ENCODE results near the gene UBALD2.
A peak's percentile ranks its signal among the peaks of the same experiment; 100 is the strongest.
"Not testable (repeated sequence)": the region's sequence is repeated elsewhere in the genome, so short reads cannot be mapped to it uniquely, and the experiment has no call there.

Gene UBALD2

GRCh38 chr17:76277300-76278267 is 12.4 kb downstream of the UBALD2 start:
- no peak for DNase-seq (ENCODE audit: low read depth in 2 of 2)

DNA sequence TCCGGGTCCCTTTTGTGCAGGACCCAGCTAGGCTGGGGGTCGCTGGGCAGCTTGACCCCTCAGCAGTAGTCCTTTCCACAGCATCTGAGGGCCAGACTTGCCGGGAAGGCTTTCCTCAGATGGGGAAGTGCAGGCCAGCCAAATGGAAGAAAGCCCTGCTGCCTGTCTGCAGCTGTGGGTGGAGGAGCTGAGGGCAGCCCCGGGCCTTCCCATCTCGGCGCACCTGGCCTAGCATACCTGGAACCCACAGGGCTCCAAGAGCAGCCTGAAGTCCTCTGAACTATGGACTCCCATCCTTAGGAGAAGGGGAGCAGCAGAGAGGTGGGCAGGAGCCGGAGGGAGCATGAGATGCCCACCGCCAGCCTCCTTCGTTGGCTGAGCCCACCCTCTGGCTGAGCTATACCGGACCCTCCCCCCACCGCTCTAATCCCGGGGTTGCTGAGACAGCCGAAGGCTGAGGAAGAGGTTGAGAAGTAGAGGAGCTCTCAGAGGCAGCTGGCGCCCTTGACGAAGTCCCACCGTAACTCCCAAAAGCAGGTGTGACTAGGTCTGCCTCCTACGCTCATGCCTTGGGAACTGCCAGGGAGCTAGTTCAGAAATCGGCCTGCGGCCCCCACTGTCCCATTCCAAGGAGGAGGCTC is 13.2 kb downstream of the UBALD2 start:
- no peak for DNase-seq (ENCODE audit: low read depth in 2 of 2)

- DNase-seq (ENCODE audit: low read depth in 2 of 2) = peak; percentile 87 to 88
Measured at GRCh38 chr17:76278952-76279741, 14.0 kb downstream of the UBALD2 start.

DNA sequence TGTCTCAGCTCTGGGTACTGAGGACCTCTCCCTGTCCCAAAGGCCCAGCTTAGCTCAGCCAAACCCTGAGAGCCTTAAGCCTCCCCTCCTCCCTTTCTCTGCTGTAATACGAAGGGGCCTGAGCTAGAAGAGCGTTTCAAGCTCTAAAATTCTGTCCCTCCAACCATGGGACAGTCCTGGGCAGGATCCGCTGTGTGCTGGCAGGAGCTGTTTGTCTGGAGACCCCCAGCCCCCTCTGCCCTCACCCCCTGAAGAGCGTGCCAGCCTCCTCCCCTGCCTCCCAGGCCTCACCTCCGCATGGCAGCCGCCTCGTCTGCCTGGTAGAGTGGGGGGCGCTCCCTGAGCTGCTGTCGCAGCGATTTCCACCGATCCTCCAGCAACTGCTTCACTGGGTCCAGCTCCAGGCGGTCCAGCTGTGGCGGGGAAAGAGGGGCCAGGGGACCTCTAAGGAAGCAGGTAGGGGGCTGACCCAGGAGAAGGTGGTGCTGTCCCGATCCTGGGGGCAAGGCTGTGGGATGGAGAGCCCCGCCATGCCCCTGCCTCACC is 14.7 kb downstream of the UBALD2 start:
- no peak for DNase-seq (ENCODE audit: low read depth in 2 of 2)

DNA sequence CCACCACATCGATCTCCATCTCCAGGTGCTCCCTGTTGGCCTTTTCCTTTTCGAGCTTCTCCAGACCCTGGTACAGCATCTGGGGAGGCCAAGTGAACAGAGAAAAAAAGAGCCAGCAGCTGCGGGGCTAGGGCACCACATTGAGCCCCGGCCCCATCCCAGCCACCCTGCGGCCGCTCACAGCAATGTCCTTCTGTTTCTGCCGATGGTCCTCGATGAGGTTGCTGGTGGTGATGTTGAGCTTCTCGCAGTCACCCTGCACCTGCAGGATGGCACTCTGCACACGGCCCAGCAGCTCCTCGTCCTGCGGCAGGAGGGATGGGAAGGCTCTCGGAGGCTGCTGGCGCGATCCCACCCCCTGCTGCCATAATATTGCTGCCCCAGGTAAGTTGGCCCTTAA is 15.5 kb downstream of the UBALD2 start:
- DNase-seq (ENCODE audit: low read depth in 2 of 2) = no peak

- DNase-seq (ENCODE audit: low read depth in 2 of 2) = no peak
Measured at GRCh38 chr17:76281573-76282371, 16.6 kb downstream of the UBALD2 start.

DNA sequence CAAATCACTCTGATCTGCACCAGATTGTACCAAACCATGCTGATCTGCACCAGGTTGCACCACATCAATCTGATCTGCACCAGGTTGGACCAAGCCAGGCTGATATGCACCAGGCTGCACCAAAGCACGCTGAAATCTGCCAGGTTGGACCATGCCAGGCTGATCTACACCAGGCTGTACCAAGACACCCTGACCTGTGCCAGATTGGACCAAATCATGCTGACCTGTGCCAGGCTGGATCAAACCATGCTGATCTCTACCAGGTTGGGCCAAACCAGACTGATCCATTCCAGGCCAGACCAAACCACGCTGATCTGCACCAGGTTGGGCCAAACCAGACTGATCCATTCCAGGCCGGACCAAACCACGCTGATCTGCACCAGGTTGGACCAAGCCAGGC is 27.4 kb downstream of the UBALD2 start:
- no peak for DNase-seq (ENCODE audit: low read depth in 2 of 2)

GRCh38 chr17:76293106-76293505 is 28.0 kb downstream of the UBALD2 start:
- no peak for DNase-seq (ENCODE audit: low read depth in 2 of 2)

- DNase-seq (ENCODE audit: low read depth in 2 of 2) = no peak
Measured at GRCh38 chr17:76296186-76296585, 31.0 kb downstream of the UBALD2 start.

- DNase-seq (ENCODE audit: low read depth in 2 of 2) = no peak
Measured at GRCh38 chr17:76296889-76297288, 31.7 kb downstream of the UBALD2 start.

DNA sequence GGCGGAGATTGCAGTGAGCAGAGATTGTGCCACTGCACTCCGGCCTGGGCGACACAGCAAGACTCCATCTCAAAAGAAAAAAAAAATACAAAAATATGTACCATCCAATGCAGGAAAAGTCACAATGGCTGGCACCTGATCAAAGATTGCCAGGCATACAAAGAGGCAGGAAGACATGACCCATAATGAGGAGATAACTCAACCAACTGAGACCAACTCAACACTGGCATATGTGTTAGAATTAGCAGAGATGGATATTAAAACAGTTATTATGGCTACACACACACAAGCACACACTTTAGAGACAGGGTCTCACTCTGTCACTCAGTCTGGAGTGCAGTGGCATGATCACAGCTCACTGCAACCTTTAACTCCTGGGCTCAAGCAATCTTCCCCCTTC is 32.3 kb downstream of the UBALD2 start:
- no peak for DNase-seq (ENCODE audit: low read depth in 2 of 2)

DNA sequence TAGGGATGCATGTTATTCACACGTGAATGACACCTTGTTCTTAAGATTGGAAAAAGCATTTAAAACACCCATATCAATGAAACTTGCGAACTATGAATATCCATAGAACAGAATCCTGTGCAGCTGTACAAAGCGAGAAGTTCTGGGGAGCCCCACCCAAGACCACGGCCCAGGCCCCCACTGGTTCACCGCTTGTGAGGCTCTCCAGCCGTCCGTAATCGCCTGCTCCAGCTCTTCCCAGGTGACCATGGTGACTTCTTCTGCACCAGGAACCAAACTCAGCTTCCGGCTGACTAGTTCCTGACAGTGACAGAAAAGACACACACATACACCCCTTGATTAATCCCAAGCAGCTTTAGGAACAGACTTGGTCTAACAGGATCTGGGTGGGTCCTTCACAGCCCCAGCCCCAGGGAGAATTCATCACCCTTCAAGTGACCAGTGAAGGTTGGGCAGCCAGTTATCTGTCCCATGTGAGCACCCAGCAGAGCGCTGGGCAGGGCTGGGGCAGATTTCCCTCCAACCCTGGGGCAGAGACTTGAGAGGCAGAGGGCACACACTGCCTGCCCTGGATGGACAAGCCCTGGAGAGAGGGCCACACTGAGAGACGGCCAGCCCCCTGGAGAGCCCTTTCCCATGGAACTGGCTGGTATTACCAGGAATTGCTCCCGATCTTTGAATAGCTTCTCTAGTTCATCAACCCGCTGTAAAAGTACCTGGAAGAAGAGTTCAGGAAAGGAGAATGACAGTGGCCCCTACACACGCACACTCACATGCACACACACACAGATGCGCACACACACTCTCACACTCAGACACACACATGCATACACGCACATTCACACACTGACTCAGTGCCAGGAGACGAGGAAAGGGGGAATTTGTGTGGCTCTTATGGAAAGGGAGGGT is 39.3 kb downstream of the UBALD2 start:
- DNase-seq (ENCODE audit: low read depth in 2 of 2) = no peak

GRCh38 chr17:76305135-76305454 is 39.9 kb downstream of the UBALD2 start:
- not testable (repeated sequence) for DNase-seq (ENCODE audit: low read depth in 2 of 2)

DNA sequence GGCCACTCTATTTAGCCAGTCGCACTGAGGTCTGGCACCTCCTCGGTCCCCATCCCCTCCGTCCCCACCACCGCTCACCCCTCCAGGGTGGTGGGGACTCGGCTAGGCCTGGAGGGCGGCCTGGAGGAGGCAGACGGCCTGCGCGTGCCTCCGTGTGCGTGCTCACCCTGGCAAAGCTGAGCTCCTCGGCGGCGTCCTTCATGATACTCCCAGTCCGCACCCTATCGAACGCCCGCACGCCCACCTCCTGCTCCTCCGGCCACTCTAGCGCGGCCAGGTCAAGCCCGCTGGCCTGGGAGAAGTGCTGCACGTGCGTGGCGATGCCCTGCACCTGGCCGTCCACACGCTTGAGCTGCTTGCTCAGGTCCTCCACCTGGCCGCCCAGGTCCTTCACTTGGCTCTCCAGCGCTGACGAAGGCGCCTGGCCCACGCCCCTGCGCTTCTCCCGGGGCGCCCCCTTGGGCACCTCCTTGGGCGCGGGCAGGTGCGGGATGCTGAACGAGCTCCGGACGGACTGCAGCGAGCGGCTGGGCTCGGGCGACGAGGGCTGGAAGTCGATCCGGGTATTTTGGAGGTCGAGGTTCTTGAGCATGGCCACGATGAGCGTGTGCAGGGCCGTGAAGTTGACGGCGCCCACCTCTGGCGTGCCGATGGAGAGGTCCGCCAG is 42.3 kb downstream of the UBALD2 start:
- DNase-seq (ENCODE audit: low read depth in 2 of 2) = no peak

DNA sequence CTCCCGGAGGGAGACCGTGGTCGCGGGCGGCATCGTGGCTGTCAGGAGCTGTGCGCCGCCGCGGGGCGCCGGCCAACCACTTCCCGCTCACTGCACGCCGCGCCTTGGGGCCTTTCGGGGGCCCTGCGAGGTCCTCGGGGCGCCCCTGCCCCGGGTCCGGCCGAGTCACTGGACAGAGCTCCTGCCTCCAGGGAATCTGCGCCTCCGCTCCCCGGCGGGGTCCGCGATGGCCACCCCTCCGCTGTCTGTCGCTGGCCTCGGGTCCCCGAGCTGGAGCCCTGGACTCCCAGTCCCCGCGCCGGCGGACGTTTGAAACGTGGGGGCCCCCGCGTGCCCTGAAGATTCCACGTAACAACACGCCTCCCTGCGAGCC is 42.8 kb downstream of the UBALD2 start, which contains the start of gene QRICH2:
QRICH2 (minus strand) TSS at position 311 of the 373 bp plus-strand sequence; CDS start at position 33, 278 bp downstream.
- DNase-seq (ENCODE audit: low read depth in 2 of 2) = no peak

DNA sequence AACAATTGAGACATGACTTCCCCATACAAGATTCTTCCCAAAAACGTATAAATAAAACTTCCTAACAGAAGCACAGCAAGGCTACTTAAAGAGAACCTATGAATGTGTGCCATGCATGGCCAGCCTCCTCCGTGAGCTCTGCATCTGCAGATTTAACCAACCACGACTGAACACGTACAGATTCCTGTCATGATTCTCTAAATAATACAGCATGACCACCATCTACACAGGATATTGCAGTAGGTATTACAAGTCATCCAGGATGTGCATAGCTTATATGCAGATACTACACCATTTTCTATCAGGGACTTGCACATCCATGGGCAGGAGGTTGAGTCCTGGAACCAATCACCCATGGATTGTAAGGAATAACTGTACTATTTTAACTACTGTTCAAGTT is 44.3 kb downstream of the UBALD2 start:
- no peak for DNase-seq (ENCODE audit: low read depth in 2 of 2)

DNA sequence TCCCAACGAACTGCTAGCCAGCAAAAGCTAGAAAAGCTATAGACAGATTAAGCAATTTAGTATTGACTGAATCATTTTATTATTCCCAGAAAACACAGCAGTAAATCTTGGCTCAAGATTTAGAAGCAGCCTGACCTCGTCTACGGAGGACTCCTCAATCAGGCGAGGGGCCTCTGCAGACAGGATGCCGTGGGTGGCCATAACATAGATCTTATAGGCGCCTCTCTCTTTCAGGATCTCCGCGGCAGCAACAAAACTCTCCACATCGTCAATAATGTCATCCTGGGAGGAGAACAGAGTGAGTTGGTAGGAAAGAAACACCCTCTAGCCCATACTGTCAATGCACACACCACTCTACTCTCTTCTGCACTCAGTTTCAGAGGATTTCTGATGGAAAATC is 47.6 kb downstream of the UBALD2 start:
- no peak for DNase-seq (ENCODE audit: low read depth in 2 of 2)

DNA sequence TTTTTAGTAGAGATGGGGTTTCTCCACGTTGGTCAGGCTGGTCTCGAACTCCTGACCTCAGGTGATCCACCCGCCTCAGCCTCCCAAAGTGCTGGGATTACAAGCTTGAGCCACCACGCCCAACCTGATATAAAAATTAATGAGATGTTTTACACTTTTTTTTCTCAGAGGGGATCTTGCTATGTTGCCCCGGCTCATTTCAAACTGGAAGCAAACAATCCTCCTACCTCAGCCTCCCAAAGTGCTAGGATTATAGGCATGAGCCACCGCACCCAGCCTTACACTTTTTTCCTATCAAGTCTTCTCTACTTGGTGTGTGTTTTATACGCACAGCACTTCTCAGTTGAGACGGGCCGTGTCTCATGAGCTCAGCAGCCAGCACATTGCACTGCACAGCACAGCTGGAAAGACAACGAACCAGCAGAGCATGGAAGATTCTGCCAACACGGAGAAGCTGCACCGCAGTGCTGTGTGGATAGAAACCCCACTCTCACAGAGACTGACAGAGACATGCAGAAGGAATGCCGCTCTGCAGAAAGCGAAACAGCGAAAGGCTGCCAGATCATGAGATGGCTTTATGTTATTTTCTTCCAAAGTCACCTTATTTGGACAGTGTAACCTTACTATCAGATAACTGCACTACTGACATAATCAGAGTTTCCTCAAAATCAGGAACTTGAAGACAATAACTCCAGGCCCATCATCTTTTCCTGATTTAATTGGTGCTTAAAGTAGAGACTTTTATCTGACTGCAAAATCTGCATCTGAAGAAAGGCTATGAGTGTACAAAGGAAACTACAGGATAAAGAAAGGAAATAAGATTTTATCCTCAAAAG is 49.5 kb downstream of the UBALD2 start:
- DNase-seq (ENCODE audit: low read depth in 2 of 2) = no peak

- no peak for DNase-seq (ENCODE audit: low read depth in 2 of 2)
Measured at GRCh38 chr17:76317535-76317934, 52.4 kb downstream of the UBALD2 start.
